CD4-positive, alpha-beta T cell treated with Interferon gamma for 1 hour (primary cell): ENCODE measurements around the gene PSG6.
"Not testable (repeated sequence)": the region's sequence is repeated elsewhere in the genome, so short reads cannot be mapped to it uniquely, and the experiment has no call there.

Experiments used
- DNase-seq: peaks from one replicate; pipeline ENCODE4 v3.0.0-alpha.2; 2020

PSG6 gene

GRCh38 chr19:42906162-42906561, 11.5 kb downstream of the PSG6 start:
- not testable (repeated sequence) for DNase-seq

GRCh38 chr19:42900561-42900960, 17.1 kb downstream of the PSG6 start:
- not testable (repeated sequence) for DNase-seq

GRCh38 chr19:42899674-42900073, 18.0 kb downstream of the PSG6 start:
- DNase-seq = not testable (repeated sequence)

GRCh38 chr19:42899110-42899509, 18.6 kb downstream of the PSG6 start:
- not testable (repeated sequence) for DNase-seq

GRCh38 chr19:42898656-42899055, 19.0 kb downstream of the PSG6 start:
- not testable (repeated sequence) for DNase-seq

- not testable (repeated sequence) for DNase-seq
Observed at GRCh38 chr19:42897729-42898128, 20.0 kb downstream of the PSG6 start.

- DNase-seq = not testable (repeated sequence)
Observed at GRCh38 chr19:42890446-42890845, 27.2 kb downstream of the PSG6 start.

GRCh38 chr19:42887876-42888445, 29.7 kb downstream of the PSG6 start:
- DNase-seq = not testable (repeated sequence)

GRCh38 chr19:42882730-42883129, 35.0 kb downstream of the PSG6 start:
- DNase-seq = not testable (repeated sequence)

GRCh38 chr19:42882010-42882409, 35.7 kb downstream of the PSG6 start:
- DNase-seq = not testable (repeated sequence)

- DNase-seq = not testable (repeated sequence)
Observed at GRCh38 chr19:42881279-42881678, 36.4 kb downstream of the PSG6 start.

GRCh38 chr19:42880621-42881020, 37.1 kb downstream of the PSG6 start:
- not testable (repeated sequence) for DNase-seq

- no peak for DNase-seq
Observed at GRCh38 chr19:42879613-42880012, 38.1 kb downstream of the PSG6 start, which contains the start of gene PSG1. TSS of gene PSG1 (minus strand) at chr19:42879713. CDS start at chr19:42879581, 132 bp downstream.

GRCh38 chr19:42876596-42876995, 41.1 kb downstream of the PSG6 start:
- DNase-seq = not testable (repeated sequence)

GRCh38 chr19:42875881-42876280, 41.8 kb downstream of the PSG6 start:
- not testable (repeated sequence) for DNase-seq

GRCh38 chr19:42874901-42875813, 42.5 kb downstream of the PSG6 start:
- not testable (repeated sequence) for DNase-seq

- not testable (repeated sequence) for DNase-seq
Observed at GRCh38 chr19:42874136-42874535, 43.6 kb downstream of the PSG6 start.

- DNase-seq = no peak
Observed at GRCh38 chr19:42872608-42873007, 45.1 kb downstream of the PSG6 start.

- DNase-seq = no peak
Observed at GRCh38 chr19:42857544-42857867, 60.2 kb downstream of the PSG6 start.

GRCh38 chr19:42856866-42857543, 60.7 kb downstream of the PSG6 start:
- DNase-seq = not testable (repeated sequence)

GRCh38 chr19:42854745-42855144, 62.9 kb downstream of the PSG6 start:
- DNase-seq = not testable (repeated sequence)

GRCh38 chr19:42853231-42853630, 64.5 kb downstream of the PSG6 start:
- DNase-seq = not testable (repeated sequence)

- DNase-seq = not testable (repeated sequence)
Observed at GRCh38 chr19:42852821-42853220, 64.9 kb downstream of the PSG6 start.
